HG03432 (cell line): ENCODE results near the gene SURF1.
"Not testable (repeated sequence)": the region's sequence is repeated elsewhere in the genome, so short reads cannot be mapped to it uniquely, and the experiment has no call there.

Source experiments
- ATAC-seq: cut with Tn5 transposase; IDR thresholded peaks from one replicate; pipeline ENCODE4 v1.9.1; 2021; ENCODE audit warnings: mild to moderate bottlenecking, moderate library complexity; ENCODE audit not compliant: unreplicated experiment

Gene SURF1, protein sequence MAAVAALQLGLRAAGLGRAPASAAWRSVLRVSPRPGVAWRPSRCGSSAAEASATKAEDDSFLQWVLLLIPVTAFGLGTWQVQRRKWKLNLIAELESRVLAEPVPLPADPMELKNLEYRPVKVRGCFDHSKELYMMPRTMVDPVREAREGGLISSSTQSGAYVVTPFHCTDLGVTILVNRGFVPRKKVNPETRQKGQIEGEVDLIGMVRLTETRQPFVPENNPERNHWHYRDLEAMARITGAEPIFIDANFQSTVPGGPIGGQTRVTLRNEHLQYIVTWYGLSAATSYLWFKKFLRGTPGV

DNA sequence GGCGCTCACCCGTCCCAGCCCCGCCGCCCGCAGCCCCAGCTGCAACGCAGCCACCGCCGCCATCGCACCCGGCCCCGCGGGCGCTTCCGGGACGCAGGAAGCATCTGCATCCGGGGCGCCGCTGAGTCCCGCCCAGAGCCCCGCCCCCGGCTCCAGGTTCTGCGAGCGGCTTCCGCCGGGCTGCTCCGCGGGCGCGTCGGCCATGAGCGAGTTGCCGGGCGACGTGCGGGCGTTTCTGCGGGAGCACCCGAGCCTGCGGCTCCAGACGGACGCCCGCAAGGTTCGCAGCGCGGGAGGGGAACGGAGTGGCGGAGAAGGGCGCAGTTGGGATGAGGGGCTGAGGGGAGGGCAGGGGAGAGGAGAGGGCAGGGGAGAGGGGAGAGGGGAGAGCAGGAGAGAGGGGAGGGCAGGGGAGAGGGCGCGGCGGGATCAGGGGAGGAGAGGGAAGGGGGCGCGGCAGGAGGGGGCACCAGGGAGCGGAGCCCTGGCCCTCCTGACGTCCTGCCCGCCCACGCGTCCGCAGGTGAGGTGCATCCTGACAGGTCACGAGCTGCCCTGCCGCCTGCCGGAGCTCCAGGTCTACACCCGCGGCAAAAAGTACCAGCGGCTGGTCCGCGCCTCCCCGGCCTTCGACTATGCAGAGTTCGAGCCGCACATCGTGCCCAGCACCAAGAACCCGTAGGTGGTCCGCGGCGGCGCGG is at the start of gene SURF1, which contains the start of gene SURF2:
SURF1 (minus strand) TSS at position 97 of the 701 bp plus-strand sequence; CDS start at position 63, 34 bp downstream.
SURF2 (plus strand) TSS at position 160 of the 701 bp plus-strand sequence; CDS start at position 203, 43 bp downstream.
- ATAC-seq = peak; percentile 66

DNA sequence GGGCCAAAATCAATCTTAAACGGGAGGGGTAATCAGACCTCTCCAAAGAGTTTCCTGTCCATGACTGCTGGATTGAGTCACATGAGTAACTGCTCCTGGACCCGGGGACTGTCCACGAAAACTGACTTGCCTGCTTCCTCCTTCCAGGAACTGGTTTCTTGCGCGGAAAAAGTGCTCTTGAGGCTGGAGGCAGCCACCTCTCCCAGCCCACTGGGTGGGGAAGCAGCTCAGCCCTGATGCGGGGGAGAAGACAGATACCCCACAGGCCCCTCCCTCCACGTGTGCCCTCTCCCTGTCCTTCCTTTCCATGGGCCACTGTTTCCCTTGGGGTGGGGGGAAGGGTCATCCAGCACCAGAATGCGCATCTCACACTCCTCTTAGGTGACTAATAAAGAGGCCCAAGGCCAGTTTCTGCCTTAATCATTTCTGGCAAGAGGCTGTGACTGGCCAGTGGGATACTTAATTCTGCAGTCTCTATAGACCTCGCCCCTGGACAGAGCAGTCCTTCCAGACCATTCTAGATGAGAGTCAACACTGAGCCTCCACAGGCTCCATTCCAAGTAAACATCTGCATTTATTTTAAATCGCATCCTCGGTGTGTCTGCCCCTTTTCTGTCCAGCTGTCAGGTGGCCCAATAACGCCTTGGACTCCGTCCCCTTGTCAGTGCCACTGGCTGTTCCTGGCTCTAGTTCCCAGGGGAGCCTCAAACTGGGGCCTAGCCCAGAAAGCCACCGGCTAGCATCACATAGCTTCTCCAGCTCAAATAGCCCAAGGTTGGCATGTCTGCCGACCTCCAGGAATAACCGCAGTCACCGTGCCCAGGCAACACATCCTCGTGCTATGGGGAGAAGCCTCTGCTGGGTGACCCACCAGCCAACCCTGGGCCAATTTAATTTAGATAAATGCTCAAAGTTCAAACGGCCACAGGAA is 49.5 kb upstream of the SURF1 start:
- no peak for ATAC-seq

DNA sequence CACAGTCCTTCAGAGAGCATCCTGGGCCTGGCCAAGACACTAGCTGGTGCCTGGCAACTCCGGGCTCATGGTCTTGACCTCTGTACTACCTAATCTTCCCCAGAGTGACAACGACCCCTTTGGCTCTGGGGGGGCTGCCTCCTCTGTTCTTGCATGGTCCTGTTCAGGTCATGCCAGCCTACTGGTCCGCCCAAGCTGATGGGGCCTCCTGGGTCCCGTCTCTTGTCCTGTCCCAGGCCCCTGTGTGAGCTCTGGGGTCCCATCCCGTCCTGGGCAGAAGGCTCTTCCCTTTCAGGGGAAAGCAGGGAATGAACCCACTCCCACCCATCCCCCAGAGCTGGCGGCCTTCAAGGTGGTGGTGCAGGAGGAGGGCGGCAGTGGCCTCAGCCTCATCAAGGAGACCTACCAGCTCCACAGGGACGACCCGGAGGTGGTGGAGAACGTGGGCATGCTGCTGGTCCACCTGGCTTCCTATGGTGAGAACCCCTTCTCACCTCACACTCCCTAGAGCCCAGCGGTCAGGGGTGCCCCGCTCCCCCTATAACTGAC is 48.2 kb upstream of the SURF1 start:
- no peak for ATAC-seq

DNA sequence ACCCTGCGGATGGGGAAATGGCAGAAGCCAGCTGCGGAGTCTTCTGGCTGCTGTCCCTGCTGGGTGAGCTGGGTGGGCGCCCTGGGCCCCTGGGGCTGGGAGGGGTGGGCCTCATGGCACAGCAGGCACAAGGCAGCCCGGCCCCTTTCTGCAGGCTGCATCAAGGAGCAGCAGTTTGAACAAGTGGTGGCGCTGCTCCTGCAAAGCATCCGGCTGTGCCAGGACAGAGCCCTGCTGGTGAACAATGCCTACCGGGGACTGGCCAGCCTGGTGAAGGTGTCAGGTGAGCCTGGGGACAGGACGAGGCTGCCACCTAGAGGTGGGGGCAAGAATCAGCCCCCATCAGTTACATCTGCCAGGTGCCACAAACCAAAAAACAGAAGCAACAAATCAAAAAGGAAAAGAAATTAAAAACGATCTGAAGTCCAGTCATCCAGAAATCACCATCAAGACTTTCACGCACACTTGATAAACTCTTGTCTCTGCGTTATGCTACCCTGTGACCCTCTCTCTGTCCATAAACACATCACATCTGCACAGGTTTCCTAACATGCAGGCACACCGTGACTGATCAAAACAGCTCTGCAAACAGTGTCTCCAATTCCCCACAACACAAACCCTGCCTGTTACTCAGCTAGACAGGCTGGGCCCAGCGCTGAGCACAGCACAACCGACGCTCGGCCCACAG is 47.6 kb upstream of the SURF1 start:
- ATAC-seq = no peak

DNA sequence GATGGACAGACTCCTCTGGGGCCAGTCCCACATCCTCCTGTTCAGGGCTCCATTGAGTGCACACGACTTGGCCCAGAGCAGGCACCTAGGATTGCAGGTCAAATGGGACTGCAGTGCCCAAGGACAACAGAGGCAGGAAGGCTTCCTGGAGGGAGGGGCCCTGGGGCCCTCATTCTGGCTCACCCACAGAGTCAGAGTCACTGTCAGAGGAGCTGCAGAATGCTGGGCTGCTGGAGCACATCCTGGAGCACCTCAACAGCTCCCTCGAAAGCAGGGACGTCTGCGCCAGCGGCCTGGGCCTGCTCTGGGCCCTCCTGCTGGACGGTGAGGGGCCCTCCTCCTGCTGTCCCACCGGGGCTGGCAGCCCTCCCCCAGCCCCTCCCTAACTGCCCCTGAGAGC is 46.4 kb upstream of the SURF1 start:
- ATAC-seq = no peak

DNA sequence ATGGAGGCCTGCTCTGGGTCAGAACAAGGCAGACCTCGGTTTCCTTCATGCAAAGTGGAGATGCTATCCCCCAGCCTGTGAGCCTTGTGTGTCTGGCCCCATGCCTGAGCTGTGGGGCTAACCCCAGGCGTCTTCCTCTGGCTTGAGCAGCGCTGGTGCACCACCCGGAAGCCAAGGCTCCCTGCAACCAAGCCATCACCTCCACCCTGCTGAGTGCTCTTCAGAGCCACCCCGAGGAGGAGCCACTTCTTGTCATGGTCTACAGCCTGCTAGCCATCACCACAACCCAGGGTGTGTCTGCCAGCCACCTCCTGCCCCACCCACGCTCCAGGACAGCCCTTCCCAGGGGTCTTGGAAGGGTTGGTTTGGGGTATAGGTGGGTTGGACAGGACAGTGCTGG is 45.3 kb upstream of the SURF1 start:
- no peak for ATAC-seq

DNA sequence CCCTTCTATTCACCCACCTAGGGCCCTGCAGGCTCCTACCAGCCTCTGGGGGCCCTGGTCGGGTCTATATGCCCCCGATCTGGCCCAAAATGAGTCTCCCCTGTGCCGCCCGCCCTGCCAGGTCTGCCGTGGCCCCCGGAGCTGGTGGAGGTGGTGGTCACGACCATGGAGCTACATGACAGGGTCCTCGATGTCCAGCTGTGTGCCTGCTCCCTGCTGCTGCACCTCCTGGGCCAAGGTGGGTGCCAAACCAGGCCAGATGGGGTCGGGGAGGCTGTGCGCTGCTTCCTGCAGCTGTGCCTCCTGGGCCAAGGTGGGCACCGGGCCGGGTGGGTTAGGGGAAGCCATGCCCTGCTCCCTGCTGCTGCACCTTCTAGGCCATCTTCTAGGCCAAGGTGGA is 44.0 kb upstream of the SURF1 start:
- no peak for ATAC-seq

DNA sequence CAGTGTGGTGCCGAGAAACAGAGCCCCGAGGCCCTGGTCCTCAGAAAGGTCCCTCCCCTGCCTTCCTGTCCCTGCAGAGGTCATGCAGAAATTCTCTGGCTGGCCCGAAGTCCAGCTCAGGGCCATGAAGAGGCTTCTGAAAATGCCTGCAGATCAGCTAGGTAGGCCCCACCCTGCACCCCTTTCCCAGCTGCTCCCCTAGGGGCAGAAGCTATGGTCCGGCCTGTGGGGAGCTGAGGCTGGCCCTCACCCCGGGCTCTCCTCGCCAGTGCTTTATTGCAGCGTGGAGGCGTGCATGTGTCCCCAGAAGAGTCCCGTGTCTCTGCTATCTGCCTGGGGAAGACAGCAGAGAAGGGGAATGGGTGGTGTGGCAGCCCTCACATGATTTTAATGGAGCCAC is 41.6 kb upstream of the SURF1 start:
- ATAC-seq = no peak

DNA sequence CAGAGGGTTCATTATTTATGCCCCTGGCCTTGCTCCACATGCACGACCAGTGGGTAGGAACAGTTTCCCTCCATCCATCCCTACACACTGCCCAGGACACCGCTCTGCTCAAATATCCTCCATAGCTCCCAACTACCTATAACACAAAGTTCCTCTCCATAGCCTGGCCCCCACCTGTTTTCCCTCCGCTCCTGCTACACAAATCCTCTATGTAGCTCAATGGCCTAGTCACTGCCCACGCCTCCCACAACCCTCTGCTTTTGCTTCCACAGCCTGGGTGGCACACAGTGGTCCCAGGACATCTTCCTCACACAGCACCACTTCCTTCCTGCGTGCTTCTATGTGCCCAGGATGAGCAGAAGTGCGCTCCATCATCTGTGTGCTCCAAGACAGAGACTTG is 41.1 kb upstream of the SURF1 start:
- no peak for ATAC-seq

DNA sequence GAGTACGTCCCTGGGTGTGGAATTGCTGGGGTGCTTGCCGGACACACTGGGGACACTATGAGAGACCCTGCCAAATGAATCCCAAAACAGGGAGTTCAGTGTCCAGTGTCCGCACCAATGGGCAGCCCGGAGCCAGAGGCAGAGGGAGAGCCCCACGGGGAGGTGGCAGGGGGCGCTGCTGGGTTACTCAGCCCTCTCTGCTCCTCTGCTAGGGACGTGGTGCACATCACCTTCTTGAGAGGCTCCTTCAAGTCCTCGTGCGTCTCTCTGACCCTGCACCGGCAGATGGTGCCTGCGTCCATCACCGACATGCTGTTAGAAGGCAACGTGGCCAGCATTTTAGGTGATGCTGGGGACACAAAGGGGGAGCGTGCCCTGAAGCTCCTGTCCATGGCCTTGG is 40.7 kb upstream of the SURF1 start:
- no peak for ATAC-seq

DNA sequence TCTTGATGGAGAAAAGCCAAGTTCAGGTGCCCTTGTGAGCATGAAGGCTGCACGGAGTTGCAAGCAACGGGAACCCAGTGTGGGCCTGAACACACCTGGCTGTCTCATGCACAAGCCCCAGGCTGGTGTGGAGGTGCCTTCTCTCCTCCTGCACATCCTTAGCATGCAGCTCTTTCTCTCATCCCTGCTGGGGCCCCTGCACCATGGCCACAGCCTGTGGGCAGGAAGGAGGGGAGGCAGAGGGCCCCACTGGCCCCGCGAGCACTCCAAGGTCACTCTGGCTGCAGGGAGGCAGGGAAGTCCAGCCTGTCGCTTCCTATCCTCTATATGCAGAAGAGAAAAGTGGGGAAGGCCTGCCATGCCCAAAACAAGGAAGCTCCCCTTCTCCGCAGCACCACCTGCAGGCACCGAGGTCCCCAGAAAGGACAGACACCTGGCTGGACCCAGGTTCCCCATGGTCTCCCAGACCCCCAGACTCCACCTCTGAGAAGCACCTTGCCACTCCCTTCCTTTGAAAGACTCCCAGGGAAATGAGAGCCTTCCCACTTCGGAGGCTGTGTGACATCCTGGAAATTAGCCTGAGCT is 38.5 kb upstream of the SURF1 start:
- no peak for ATAC-seq

DNA sequence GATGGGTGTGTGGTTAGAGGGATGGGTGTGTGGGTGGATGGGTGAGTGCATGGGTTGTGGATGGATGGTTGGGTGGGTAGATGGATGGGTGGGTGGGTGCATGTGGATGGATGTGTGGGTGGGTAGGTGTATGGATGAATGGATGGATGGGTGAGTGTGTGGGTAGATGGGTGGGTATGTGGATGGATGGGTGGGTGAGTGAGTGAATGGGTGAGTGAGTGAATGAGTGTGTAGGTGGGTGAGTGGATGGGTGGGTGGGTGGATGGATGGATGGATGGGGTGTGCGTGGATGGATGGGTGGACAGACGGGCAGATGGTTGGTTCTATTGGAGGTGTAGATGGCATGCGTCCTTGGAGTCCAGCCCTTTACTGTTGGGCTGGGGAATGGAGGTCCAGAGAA is 37.1 kb upstream of the SURF1 start:
- no peak for ATAC-seq

DNA sequence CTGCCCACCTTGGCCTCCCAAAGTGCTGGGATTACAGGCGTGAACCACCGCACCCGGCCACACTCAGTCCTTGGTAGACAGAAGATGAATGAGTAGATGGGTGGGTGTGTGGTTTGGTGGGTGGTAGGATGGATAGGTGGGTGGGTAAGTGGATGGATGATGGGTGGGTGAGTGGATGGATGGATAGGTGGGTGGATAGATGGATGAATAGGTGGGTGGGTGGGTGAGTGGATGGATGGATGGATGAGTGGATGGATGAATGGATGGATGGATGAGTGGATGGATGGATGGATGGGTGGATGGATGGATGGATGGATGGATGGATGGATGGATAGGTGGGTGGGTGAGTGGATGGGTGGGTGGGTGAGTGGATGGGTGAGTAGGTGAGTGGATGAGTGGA is 36.0 kb upstream of the SURF1 start:
- ATAC-seq = not testable (repeated sequence)

DNA sequence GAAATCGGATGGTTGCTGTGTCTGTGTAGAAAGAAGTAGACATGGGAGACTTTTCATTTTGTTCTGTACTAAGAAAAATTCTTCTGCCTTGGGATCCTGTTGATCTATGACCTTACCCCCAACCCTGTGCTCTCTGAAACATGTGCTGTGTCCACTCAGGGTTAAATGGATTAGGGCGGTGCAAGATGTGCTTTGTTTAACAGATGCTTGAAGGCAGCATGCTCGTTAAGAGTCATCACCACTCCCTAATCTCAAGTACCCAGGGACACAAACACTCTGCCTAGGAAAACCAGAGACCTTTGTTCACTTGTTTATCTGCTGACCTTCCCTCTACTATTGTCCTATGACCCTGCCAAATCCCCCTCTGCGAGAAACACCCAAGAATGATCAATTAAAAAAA is 35.2 kb upstream of the SURF1 start:
- ATAC-seq = not testable (repeated sequence)

DNA sequence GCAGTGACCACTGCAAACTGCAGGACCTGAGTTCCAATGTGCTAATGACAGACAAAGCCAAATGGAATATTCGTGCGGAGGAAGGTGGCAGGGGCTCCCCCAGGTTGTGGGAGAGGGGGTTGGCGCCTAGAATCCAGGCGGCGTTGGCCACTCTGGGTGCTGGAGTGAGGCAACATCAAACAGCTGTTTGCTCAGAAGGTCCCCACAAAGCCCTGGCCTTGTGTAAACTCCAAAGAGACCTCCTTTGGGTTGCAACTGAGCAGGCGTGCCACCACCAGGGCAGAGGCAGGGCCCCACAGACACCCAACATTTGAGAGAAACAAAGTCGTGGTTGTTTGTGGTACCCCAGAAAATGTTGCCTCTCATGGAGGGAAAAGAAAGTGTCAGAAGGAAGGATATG is 34.4 kb upstream of the SURF1 start:
- ATAC-seq = no peak

DNA sequence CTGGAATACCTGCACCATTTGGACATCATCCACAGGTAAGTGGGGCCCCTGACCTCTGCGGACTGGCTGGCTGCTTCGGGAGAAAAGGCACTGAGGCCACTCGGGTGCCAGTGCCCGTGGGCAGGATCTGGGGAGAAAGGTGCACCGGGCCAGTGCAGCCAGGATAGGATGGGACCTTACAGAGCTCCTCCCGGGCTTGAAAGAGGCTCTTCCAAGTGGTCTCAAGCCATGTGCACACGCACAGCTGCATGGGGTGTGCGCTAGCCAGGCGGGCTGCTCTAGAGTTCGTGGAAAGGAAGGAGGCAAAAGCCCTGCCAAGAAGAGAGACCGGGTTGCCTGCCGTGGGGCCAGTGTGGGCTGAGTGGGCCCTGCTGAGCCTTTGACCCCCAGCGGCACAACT is 33.3 kb upstream of the SURF1 start:
- no peak for ATAC-seq

DNA sequence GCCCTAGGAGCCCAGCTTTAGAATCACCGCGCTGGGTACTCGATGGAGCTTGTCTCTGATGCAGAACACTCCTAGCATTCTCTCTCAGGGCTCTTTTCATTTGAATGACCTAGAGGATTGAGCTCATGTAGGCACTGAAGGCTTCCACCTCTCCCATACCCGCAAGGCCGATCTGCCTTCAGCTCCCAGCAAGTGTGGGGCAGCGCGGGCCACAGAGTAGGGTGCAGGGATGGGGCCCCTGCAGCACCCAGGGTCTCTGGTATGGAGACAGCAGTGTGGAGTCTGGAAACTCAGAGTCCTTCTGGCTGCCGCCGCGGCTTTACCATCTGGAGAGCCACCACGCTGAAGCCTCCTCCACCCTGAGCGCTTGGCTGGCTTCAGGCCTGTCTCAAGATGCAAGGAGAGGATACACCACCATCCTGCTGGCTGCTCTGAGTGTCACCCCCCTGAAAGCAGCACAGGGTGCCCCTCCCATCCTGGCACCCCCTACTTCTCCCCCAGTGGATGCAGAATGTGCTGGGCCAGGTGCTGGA is 32.8 kb upstream of the SURF1 start:
- no peak for ATAC-seq

DNA sequence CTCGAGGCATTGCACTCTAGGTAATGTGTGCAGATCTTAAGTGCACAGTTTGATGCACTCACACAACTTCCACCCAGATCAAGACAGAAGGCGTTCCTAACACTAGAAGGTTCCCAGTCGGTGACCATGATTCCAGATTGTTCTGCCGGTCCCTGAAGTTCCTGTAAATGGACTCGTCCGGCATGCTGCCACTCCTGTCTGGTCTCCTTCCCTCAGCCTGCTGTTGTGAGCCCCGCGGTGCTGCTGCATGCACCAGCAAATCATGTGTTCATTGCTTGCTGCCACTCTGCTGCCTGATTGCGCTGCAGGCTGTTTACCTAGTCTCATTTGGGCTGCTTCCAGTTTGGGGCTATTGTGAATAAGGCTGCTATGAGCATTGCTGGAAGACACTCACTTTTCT is 31.4 kb upstream of the SURF1 start:
- no peak for ATAC-seq

DNA sequence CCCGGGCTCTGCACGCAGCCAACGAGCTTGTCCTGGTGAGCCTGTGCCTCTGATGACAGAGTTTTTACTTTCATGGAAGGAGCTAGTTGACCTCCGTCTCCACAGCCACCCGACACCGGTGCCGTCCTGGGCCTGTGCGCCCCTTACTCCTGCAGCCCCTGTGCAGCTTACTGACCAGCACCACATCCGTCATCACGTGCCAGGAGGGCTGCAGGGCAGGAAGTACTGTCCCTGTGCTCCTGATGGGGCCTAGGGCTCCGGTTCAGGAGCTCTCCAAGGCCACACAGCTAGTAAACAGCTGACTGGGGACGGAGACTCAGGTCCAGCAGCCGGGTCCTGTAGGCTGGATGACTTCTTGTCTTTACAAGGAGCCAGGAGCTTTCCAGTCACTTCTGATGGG is 30.1 kb upstream of the SURF1 start:
- ATAC-seq = no peak

DNA sequence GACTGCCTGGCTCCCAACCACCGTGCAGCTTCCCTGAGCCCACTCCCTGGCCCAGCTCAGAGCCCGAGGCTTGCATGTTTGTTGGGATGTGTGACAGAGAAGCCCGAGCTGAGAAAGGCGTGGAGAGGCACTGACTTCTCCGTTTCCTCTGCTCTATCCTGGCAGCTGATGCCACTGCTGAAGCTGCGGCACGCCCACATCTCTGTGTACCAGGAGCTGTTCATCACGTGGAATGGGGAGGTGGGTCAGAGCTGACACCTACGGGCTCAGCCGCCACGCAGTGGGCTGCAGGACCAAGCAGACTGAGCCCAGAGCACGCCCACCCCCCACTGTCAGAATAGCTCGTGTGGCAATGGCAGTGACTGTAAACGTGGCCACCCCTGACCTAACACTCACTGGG is 29.2 kb upstream of the SURF1 start:
- no peak for ATAC-seq
